ENCODE measurements around the gene AGMAT.

Gene AGMAT

DNA sequence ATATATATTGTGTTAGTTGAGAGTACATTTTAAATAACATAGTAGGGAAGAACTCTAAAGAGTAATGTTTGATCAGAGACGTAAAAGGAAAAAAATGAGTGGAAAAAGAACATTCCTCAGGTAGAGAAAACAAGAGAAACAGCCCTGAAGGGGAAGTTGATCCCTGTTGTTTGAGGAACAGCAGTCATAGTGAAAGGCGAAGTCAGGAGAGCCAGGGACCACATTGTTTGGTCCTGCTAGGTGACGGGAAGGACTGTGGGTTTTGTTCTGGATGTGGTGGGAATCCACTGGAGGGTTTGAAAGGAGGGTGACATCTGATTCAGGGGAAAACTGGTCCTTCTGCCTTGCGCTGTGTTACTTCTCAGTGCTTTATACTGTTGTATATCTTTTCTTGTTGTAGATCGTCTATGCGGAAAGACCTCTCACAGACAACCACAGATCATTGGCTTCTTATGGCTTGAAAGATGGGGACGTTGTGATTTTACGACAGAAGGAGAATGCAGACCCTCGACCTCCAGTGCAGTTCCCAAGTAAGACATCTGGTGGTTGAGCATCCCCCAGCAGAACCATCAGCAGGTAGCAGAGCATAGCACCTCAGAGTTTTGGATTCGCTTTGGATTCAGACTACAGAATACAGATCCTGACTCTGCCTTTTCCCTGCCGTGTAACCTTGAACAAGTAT lies 41.6 kb upstream of the AGMAT start:
- H3K4me3 ChIP-seq (ENCODE audit: low read depth in 1 of 2, low read length in 1 of 2): no peak overlapping the region
- peaks cover 0 to 6% of the 10 kb centered on the region in 2 experiments for H3K4me1 ChIP-seq (ENCODE audit: control insufficient read depth in 1 of 2, insufficient read depth in 1 of 2, low read depth in 1 of 2, low read length in 1 of 2)
- peaks cover 26% of the 10 kb centered on the region for H3K36me3 ChIP-seq
- no peaks in the 10 kb centered on the region for H3K9me3 ChIP-seq
- TF ChIP-seq, protein P1, sequence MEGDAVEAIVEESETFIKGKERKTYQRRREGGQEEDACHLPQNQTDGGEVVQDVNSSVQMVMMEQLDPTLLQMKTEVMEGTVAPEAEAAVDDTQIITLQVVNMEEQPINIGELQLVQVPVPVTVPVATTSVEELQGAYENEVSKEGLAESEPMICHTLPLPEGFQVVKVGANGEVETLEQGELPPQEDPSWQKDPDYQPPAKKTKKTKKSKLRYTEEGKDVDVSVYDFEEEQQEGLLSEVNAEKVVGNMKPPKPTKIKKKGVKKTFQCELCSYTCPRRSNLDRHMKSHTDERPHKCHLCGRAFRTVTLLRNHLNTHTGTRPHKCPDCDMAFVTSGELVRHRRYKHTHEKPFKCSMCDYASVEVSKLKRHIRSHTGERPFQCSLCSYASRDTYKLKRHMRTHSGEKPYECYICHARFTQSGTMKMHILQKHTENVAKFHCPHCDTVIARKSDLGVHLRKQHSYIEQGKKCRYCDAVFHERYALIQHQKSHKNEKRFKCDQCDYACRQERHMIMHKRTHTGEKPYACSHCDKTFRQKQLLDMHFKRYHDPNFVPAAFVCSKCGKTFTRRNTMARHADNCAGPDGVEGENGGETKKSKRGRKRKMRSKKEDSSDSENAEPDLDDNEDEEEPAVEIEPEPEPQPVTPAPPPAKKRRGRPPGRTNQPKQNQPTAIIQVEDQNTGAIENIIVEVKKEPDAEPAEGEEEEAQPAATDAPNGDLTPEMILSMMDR (IDR thresholded peaks at IDR 0.05): no peak
- no peaks in the 10 kb centered on the region for H3K27me3 ChIP-seq
- no peak overlapping the region for H3K27ac ChIP-seq

- H3K4me3 ChIP-seq (ENCODE audit: low read depth in 1 of 2, low read length in 1 of 2): no peak overlapping the region
- H3K27ac ChIP-seq: no peak overlapping the region
- H3K4me1 ChIP-seq (ENCODE audit: control insufficient read depth in 1 of 2, insufficient read depth in 1 of 2, low read depth in 1 of 2, low read length in 1 of 2): peaks cover 0 to 6% of the 10 kb centered on the region in 2 experiments
- H3K9me3 ChIP-seq: no peaks in the 10 kb centered on the region
- TF ChIP-seq, protein P1 (IDR thresholded peaks at IDR 0.05): no peak
- peaks cover 16% of the 10 kb centered on the region for H3K36me3 ChIP-seq
- no peaks in the 10 kb centered on the region for H3K27me3 ChIP-seq
These were observed 40.4 kb upstream of the AGMAT start for GRCh38 chr1:15625056-15625917.

DNA sequence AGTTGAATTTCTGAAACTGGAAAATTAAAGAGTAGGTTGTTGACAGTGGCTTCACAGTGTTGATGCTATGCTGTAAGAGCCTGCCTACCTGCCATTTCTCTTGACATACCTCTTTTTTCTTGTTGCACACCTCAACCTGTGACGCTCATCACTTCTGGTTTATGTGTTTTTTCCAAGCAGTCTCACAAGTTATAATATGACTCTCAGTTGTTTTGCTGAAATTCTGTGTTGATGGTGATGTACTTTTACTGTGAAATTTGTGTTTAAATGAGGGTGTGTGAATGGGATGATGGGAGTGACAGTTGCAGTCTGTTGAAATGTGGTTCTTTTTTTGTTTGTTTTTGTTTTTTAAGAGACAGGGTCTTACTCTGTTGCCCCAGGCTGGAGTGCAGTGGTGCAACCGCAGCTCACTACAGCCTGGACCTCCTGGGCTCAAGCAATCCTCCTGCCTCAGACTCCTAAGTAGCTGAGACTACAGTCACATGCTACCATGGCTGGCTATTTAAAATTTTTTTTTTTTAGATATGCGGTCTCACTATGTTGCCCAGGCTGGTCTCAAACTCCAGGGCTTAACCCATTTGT lies 39.4 kb upstream of the AGMAT start:
- H3K27me3 ChIP-seq: no peaks in the 10 kb centered on the region
- H3K9me3 ChIP-seq: no peaks in the 10 kb centered on the region
- TF ChIP-seq, protein P1 (IDR thresholded peaks at IDR 0.05): no peak
- H3K4me3 ChIP-seq (ENCODE audit: low read depth in 1 of 2, low read length in 1 of 2): no peak overlapping the region
- H3K4me1 ChIP-seq (ENCODE audit: control insufficient read depth in 1 of 2, insufficient read depth in 1 of 2, low read depth in 1 of 2, low read length in 1 of 2): peaks cover 0 to 6% of the 10 kb centered on the region in 2 experiments
- peaks cover 13% of the 10 kb centered on the region for H3K36me3 ChIP-seq
- no peak overlapping the region for H3K27ac ChIP-seq

DNA sequence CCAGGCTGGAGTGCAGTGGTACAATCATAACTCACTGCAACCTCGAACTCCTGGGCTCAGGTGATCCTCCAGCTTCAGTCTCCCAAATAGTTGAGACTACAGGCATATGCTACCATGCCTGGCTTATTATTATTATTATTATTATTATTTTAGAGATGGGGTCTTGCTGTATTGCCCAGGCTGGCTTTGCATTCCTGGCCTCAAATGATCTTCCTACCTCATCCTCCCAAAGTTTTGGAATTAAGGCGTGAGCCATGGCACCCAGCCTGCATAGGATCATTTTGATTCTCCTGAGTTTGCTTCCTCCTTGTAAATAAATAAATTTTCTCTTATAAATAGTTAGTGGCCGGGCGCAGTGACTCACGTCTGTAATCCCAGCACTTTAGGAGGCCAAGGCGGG lies 38.6 kb upstream of the AGMAT start:
- no peak overlapping the region for H3K27ac ChIP-seq
- H3K4me1 ChIP-seq (ENCODE audit: control insufficient read depth in 1 of 2, insufficient read depth in 1 of 2, low read depth in 1 of 2, low read length in 1 of 2): peaks cover 7 to 14% of the 10 kb centered on the region in 2 experiments
- no peak overlapping the region for H3K4me3 ChIP-seq (ENCODE audit: low read depth in 1 of 2, low read length in 1 of 2)
- no peaks in the 10 kb centered on the region for H3K9me3 ChIP-seq
- no peaks in the 10 kb centered on the region for H3K27me3 ChIP-seq
- TF ChIP-seq, protein P1 (IDR thresholded peaks at IDR 0.05): no peak
- H3K36me3 ChIP-seq: peaks cover 13% of the 10 kb centered on the region

- H3K27me3 ChIP-seq: no peaks in the 10 kb centered on the region
- no peaks in the 10 kb centered on the region for H3K9me3 ChIP-seq
- peaks cover 12 to 20% of the 10 kb centered on the region in 2 experiments for H3K4me1 ChIP-seq (ENCODE audit: control insufficient read depth in 1 of 2, insufficient read depth in 1 of 2, low read depth in 1 of 2, low read length in 1 of 2)
- TF ChIP-seq, protein P1 (IDR thresholded peaks at IDR 0.05): no peak
- no peak overlapping the region for H3K27ac ChIP-seq
- H3K4me3 ChIP-seq (ENCODE audit: low read depth in 1 of 2, low read length in 1 of 2): no peak overlapping the region
- peaks cover 13% of the 10 kb centered on the region for H3K36me3 ChIP-seq
These were observed 38.0 kb upstream of the AGMAT start for GRCh38 chr1:15622712-15623373.
